ENCODE measurements around the gene RFTN1. TPM values are rescaled to one million over a fixed set of nuclear protein-coding genes. Genes with fewer than 3 reads are reported as not detected.

Gene RFTN1
- total and polyA plus RNA-seq, 7 experiments from 2014 or later = 44.8 to 68.8 (median 53.2) TPM

DNA sequence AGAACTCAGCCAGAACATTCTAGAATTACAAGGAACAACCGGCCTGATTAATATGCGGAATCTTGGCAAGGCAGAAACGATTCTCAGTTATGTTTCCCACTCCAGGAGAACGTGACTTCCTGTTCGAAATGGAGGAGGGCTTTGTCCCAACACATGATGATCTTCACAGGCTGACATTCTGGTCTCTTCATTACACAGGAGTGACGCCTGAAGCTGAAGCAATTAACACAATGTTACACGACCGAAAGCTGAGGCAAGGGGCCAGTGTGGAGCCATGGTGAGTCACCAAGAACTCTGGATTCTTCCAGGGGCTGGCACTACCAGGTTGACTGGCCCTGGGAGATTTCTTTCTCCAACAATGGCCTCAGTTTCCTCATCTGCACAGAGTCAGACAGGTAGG is 40.9 kb downstream of the RFTN1 start:
- DNase-seq (no peak), ATAC-seq (no peak)
- ChIA-PET POLR2A (no interaction called here), CTCF (no interaction called here)
- Histone ChIP-seq H3K4me1 (ENCODE audit: control insufficient read depth in 2 of 2, insufficient read depth in 2 of 2, low read length in 2 of 2) (peaks cover 20 to 33% of the 10 kb centered on the region in 2 donors), H3K9me3 (ENCODE audit: control insufficient read depth in 2 of 3, low read length in 3 of 3) (no peaks in the 10 kb centered on the region), H3K4me3 (ENCODE audit: low read length) (no peak overlapping the region), H3K27ac (ENCODE audit: low read depth, low read length) (no peak overlapping the region), H3K27me3 (ENCODE audit: control insufficient read depth in 2 of 2, insufficient read depth in 2 of 2, low read length in 2 of 2) (no peaks in the 10 kb centered on the region), H3K36me3 (ENCODE audit: control insufficient read depth in 2 of 3, insufficient read depth in 3 of 3, low read length in 3 of 3) (peaks cover 0 to 10% (median 4%) of the 10 kb centered on the region in 3 experiments)
- peaks cover 41 to 73% (median 68%) of the 10 kb centered on the region in 7 donors for H3K4me1 Mint-ChIP-seq
- H3K27ac Mint-ChIP-seq = no peak overlapping the region
- intact Hi-C loops (cut with micrococcal nuclease) = no loop called here
- H3K27me3 Mint-ChIP-seq = no peaks in the 10 kb centered on the region
- no peak overlapping the region for H3K4me3 Mint-ChIP-seq
- peaks cover 7 to 77% (median 61%) of the 10 kb centered on the region in 5 donors for H3K36me3 Mint-ChIP-seq
- H3K9me3 Mint-ChIP-seq = peaks cover 0 to 11% (median 3%) of the 10 kb centered on the region in 11 donors

- Mint-ChIP-seq H3K27ac (peak overlapping the region in 1 of 9 donors; percentile 21), H3K36me3 (peaks cover 7 to 80% (median 57%) of the 10 kb centered on the region in 5 donors), H3K9me3 (peaks cover 0 to 11% (median 3%) of the 10 kb centered on the region in 11 donors), H3K27me3 (no peaks in the 10 kb centered on the region), H3K4me1 (peaks cover 46 to 73% (median 69%) of the 10 kb centered on the region in 7 donors), H3K4me3 (no peak overlapping the region)
- no peaks in the 10 kb centered on the region for H3K27me3 ChIP-seq (ENCODE audit: control insufficient read depth in 2 of 2, insufficient read depth in 2 of 2, low read length in 2 of 2)
- no peak overlapping the region for H3K4me3 ChIP-seq (ENCODE audit: low read length)
- ChIA-PET POLR2A (interaction anchor here (0.6 to 1.0 kb wide), 2 partner anchors 40 to 65 kb away, joined by 3 to 5 read pairs; no protein-coding TSS in a partner anchor), CTCF (no interaction called here)
- no peaks in the 10 kb centered on the region for H3K9me3 ChIP-seq (ENCODE audit: control insufficient read depth in 2 of 3, low read length in 3 of 3)
- peaks cover 17 to 38% of the 10 kb centered on the region in 2 donors for H3K4me1 ChIP-seq (ENCODE audit: control insufficient read depth in 2 of 2, insufficient read depth in 2 of 2, low read length in 2 of 2)
- DNase-seq (no peak), ATAC-seq (no peak)
- no peak overlapping the region for H3K27ac ChIP-seq (ENCODE audit: low read depth, low read length)
- intact Hi-C loops (cut with micrococcal nuclease) = no loop called here
- peaks cover 0 to 10% (median 4%) of the 10 kb centered on the region in 3 experiments for H3K36me3 ChIP-seq (ENCODE audit: control insufficient read depth in 2 of 3, insufficient read depth in 3 of 3, low read length in 3 of 3)
Observed at GRCh38 chr3:16471897-16472296, 41.6 kb downstream of the RFTN1 start.

DNA sequence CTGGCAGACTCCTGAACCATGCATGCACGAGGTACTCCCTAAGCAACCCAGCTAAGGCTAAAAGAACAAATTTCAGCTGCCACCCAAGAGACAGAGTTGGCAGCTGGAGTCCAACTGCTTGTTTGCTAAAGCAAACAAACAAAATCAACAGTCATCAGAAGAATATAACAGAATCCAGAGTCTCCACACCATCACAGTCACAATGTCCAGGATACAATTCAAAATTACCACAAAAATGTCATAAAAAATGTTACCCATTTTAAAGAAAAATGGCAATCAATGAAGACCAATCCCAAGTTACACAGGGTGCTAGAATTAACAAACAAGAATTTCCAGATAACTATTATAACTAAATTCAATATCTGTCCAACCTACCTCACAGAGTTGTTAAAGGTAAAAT is 42.9 kb downstream of the RFTN1 start:
- POLR2A ChIA-PET = interaction anchor here (0.9 to 1.5 kb wide), 2 partner anchors 41 to 206 kb away, joined by 3 to 6 read pairs; no protein-coding TSS in a partner anchor
- CTCF ChIA-PET = no interaction called here
- Mint-ChIP-seq H3K4me1 (peaks cover 39 to 71% (median 62%) of the 10 kb centered on the region in 7 donors), H3K27me3 (no peaks in the 10 kb centered on the region), H3K9me3 (peaks cover 0 to 11% (median 3%) of the 10 kb centered on the region in 11 donors), H3K36me3 (peaks cover 7 to 76% (median 52%) of the 10 kb centered on the region in 5 donors), H3K4me3 (no peak overlapping the region), H3K27ac (peak overlapping the region in 5 of 9 donors; percentile 20 to 98 (median 62))
- intact Hi-C loops (cut with micrococcal nuclease) = no loop called here
- H3K4me1 ChIP-seq (ENCODE audit: control insufficient read depth in 2 of 2, insufficient read depth in 2 of 2, low read length in 2 of 2) = peaks cover 6 to 30% of the 10 kb centered on the region in 2 donors
- H3K27ac ChIP-seq (ENCODE audit: low read depth, low read length) = no peak overlapping the region
- H3K9me3 ChIP-seq (ENCODE audit: control insufficient read depth in 2 of 3, low read length in 3 of 3) = no peaks in the 10 kb centered on the region
- H3K4me3 ChIP-seq (ENCODE audit: low read length) = no peak overlapping the region
- H3K27me3 ChIP-seq (ENCODE audit: control insufficient read depth in 2 of 2, insufficient read depth in 2 of 2, low read length in 2 of 2) = no peaks in the 10 kb centered on the region
- peaks cover 0 to 10% (median 4%) of the 10 kb centered on the region in 3 experiments for H3K36me3 ChIP-seq (ENCODE audit: control insufficient read depth in 2 of 3, insufficient read depth in 3 of 3, low read length in 3 of 3)
- DNase-seq (no peak), ATAC-seq (no peak)

- H3K36me3 Mint-ChIP-seq = peaks cover 7 to 65% (median 40%) of the 10 kb centered on the region in 5 donors
- H3K27ac Mint-ChIP-seq = peak overlapping the region; percentile 49 to 99 (median 95)
- DNase-seq = peak in 7 of 9 donors; percentile 64 to 76 (median 68)
- CTCF ChIA-PET = interaction anchor here (1.2 kb wide), 1 partner anchor 178 kb away, joined by 3 read pairs; no protein-coding TSS in a partner anchor
- ATAC-seq = peak; percentile 77
- no peaks in the 10 kb centered on the region for H3K9me3 ChIP-seq (ENCODE audit: control insufficient read depth in 2 of 3, low read length in 3 of 3)
- H3K4me3 Mint-ChIP-seq = peak overlapping the region; percentile 68 to 86 (median 79)
- H3K27ac ChIP-seq (ENCODE audit: low read depth, low read length) = peak overlapping the region; percentile 68
- POLR2A ChIA-PET = interaction anchor here (0.6 to 2.0 kb wide), 10 partner anchors 10 to 155 kb away, joined by 3 to 5 read pairs (median 3); no protein-coding TSS in a partner anchor
- H3K36me3 ChIP-seq (ENCODE audit: control insufficient read depth in 2 of 3, insufficient read depth in 3 of 3, low read length in 3 of 3) = peaks cover 0 to 10% (median 4%) of the 10 kb centered on the region in 3 experiments
- peaks cover 6 to 35% of the 10 kb centered on the region in 2 donors for H3K4me1 ChIP-seq (ENCODE audit: control insufficient read depth in 2 of 2, insufficient read depth in 2 of 2, low read length in 2 of 2)
- intact Hi-C loops (cut with micrococcal nuclease) = loop anchor here (1.0 to 5.0 kb wide), 6 partner anchors 8 to 419 kb away; no protein-coding TSS in a partner anchor
- H3K4me3 ChIP-seq (ENCODE audit: low read length) = no peak overlapping the region
- no peaks in the 10 kb centered on the region for H3K27me3 Mint-ChIP-seq
- no peaks in the 10 kb centered on the region for H3K27me3 ChIP-seq (ENCODE audit: control insufficient read depth in 2 of 2, insufficient read depth in 2 of 2, low read length in 2 of 2)
- H3K9me3 Mint-ChIP-seq = peaks cover 0 to 11% (median 3%) of the 10 kb centered on the region in 11 donors
- H3K4me1 Mint-ChIP-seq = peaks cover 46 to 74% (median 62%) of the 10 kb centered on the region in 7 donors
Observed at GRCh38 chr3:16468336-16469098, 45.0 kb downstream of the RFTN1 start.

GRCh38 chr3:16468002-16468335 is 45.5 kb downstream of the RFTN1 start:
- H3K36me3 ChIP-seq (ENCODE audit: control insufficient read depth in 2 of 3, insufficient read depth in 3 of 3, low read length in 3 of 3) = peaks cover 0 to 10% (median 4%) of the 10 kb centered on the region in 3 experiments
- intact Hi-C loops (cut with micrococcal nuclease) = loop anchor here (1.0 to 5.0 kb wide), 6 partner anchors 8 to 419 kb away; no protein-coding TSS in a partner anchor
- no peaks in the 10 kb centered on the region for H3K27me3 ChIP-seq (ENCODE audit: control insufficient read depth in 2 of 2, insufficient read depth in 2 of 2, low read length in 2 of 2)
- H3K4me1 ChIP-seq (ENCODE audit: control insufficient read depth in 2 of 2, insufficient read depth in 2 of 2, low read length in 2 of 2) = peaks cover 6 to 39% of the 10 kb centered on the region in 2 donors
- Mint-ChIP-seq H3K4me1 (peaks cover 49 to 78% (median 64%) of the 10 kb centered on the region in 7 donors), H3K4me3 (peak overlapping the region; percentile 68 to 86 (median 79)), H3K9me3 (peaks cover 0 to 11% (median 3%) of the 10 kb centered on the region in 11 donors), H3K36me3 (peaks cover 7 to 62% (median 40%) of the 10 kb centered on the region in 5 donors), H3K27ac (peak overlapping the region; percentile 49 to 99 (median 95)), H3K27me3 (no peaks in the 10 kb centered on the region)
- H3K4me3 ChIP-seq (ENCODE audit: low read length) = no peak overlapping the region
- DNase-seq (no peak), ATAC-seq (no peak)
- peak overlapping the region; percentile 68 for H3K27ac ChIP-seq (ENCODE audit: low read depth, low read length)
- POLR2A ChIA-PET = interaction anchor here (0.7 to 2.0 kb wide), 6 partner anchors 10 to 155 kb away, joined by 3 to 5 read pairs (median 3); no protein-coding TSS in a partner anchor
- no peaks in the 10 kb centered on the region for H3K9me3 ChIP-seq (ENCODE audit: control insufficient read depth in 2 of 3, low read length in 3 of 3)
- CTCF ChIA-PET = interaction anchor here (0.6 to 1.2 kb wide), 2 partner anchors 177 to 348 kb away, joined by 3 read pairs; no protein-coding TSS in a partner anchor

- peak overlapping the region; percentile 49 to 99 (median 95) for H3K27ac Mint-ChIP-seq
- H3K4me1 ChIP-seq (ENCODE audit: control insufficient read depth in 2 of 2, insufficient read depth in 2 of 2, low read length in 2 of 2) = peaks cover 6 to 44% of the 10 kb centered on the region in 2 donors
- intact Hi-C loops (cut with micrococcal nuclease) = loop anchor here (5.0 kb wide), 3 partner anchors 90 to 420 kb away; no protein-coding TSS in a partner anchor
- H3K9me3 ChIP-seq (ENCODE audit: control insufficient read depth in 2 of 3, low read length in 3 of 3) = no peaks in the 10 kb centered on the region
- H3K4me3 ChIP-seq (ENCODE audit: low read length) = no peak overlapping the region
- ChIA-PET CTCF (interaction anchor here (0.6 to 1.2 kb wide), 2 partner anchors 177 to 349 kb away, joined by 3 read pairs; no protein-coding TSS in a partner anchor), POLR2A (interaction anchor here (0.7 to 2.0 kb wide), 6 partner anchors 11 to 154 kb away, joined by 3 to 5 read pairs (median 3); no protein-coding TSS in a partner anchor)
- H3K27ac ChIP-seq (ENCODE audit: low read depth, low read length) = peak overlapping the region; percentile 68
- peaks cover 0 to 7% (median 4%) of the 10 kb centered on the region in 3 experiments for H3K36me3 ChIP-seq (ENCODE audit: control insufficient read depth in 2 of 3, insufficient read depth in 3 of 3, low read length in 3 of 3)
- no peaks in the 10 kb centered on the region for H3K27me3 Mint-ChIP-seq
- peaks cover 55 to 84% (median 67%) of the 10 kb centered on the region in 7 donors for H3K4me1 Mint-ChIP-seq
- peaks cover 7 to 57% (median 38%) of the 10 kb centered on the region in 5 donors for H3K36me3 Mint-ChIP-seq
- H3K4me3 Mint-ChIP-seq = peak overlapping the region; percentile 68 to 86 (median 79)
- H3K9me3 Mint-ChIP-seq = peaks cover 0 to 11% (median 3%) of the 10 kb centered on the region in 11 donors
- ATAC-seq = peak; percentile 80
- no peaks in the 10 kb centered on the region for H3K27me3 ChIP-seq (ENCODE audit: control insufficient read depth in 2 of 2, insufficient read depth in 2 of 2, low read length in 2 of 2)
- DNase-seq = peak in 8 of 9 donors; percentile 14 to 77 (median 39)
Observed at GRCh38 chr3:16467393-16467792, 46.1 kb downstream of the RFTN1 start.

Measured in naive thymus-derived CD4-positive, alpha-beta T cell (primary cell).